ENCODE results near the gene TIMP2.

Gene TIMP2

DNA sequence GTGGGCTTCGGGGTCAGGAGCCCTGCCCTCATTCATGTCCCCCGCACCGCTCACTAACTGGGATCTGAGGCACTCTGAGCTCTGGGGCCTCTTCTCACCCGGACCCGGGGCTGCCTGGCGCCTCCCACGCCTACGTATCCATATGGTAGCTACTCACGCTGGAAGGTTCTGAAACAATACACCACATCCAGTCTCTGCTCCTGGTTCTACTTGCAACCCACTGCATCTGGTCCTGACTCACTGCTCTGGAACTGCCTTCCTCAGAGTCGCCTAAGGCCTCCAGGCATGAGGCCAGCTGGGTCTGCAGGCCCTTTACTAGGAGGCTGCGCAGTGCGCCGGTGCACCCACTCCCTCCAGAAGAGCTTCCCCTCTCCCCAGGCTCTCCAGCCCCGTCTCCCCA lies 102.6 kb downstream of the TIMP2 start:
- no peak overlapping the region for H3K27ac ChIP-seq
- no peak for TF ChIP-seq ZFX (IDR thresholded peaks at IDR 0.05)
- TF ChIP-seq, protein P1, sequence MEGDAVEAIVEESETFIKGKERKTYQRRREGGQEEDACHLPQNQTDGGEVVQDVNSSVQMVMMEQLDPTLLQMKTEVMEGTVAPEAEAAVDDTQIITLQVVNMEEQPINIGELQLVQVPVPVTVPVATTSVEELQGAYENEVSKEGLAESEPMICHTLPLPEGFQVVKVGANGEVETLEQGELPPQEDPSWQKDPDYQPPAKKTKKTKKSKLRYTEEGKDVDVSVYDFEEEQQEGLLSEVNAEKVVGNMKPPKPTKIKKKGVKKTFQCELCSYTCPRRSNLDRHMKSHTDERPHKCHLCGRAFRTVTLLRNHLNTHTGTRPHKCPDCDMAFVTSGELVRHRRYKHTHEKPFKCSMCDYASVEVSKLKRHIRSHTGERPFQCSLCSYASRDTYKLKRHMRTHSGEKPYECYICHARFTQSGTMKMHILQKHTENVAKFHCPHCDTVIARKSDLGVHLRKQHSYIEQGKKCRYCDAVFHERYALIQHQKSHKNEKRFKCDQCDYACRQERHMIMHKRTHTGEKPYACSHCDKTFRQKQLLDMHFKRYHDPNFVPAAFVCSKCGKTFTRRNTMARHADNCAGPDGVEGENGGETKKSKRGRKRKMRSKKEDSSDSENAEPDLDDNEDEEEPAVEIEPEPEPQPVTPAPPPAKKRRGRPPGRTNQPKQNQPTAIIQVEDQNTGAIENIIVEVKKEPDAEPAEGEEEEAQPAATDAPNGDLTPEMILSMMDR (conservative IDR thresholded peaks at IDR 0.05) = no peak

DNA sequence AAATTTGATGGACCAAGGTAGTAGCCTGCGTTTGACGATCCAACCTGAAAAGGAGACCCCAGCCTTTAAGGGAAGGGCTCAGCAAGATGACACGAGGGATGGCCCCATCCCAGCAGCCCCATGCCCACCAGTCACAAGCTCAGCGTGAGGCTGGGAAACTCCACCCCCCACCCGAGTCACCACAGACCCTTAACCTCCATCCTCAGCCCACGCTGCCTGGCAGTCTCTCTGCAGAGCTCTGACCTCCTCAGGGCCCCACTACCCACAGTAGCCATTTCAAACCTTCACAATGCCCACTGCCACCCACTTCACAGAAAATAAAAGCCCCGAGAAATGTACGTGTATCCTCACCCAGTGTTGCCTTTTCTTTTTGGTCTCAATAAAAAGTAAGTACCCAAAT lies 103.2 kb downstream of the TIMP2 start:
- H3K27ac ChIP-seq = no peak overlapping the region
- TF ChIP-seq, protein P1 (conservative IDR thresholded peaks at IDR 0.05) = no peak
- TF ChIP-seq ZFX (IDR thresholded peaks at IDR 0.05) = no peak

DNA sequence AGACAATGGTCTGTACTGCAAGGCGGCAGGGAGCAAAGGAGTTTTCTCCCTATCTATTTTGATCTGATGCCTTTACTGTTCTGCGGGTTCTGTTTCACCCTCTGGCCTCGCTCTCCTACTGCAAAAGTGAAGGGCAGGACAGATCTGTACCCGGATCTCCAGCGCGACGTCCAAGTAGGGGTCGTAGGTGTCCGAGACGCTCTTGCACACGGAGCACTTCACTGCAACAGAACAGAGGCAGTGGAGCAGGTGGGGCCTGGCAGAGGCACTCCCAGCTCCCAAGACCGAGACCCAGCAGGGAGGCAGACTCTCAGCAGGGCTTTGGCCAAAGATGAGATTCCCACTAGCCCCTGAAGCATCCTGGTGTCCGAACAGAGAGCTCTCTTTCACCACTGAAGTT lies 104.3 kb downstream of the TIMP2 start:
- no peak overlapping the region for H3K27ac ChIP-seq
- no peak for TF ChIP-seq ZFX (IDR thresholded peaks at IDR 0.05)
- TF ChIP-seq, protein P1 (conservative IDR thresholded peaks at IDR 0.05) = no peak

DNA sequence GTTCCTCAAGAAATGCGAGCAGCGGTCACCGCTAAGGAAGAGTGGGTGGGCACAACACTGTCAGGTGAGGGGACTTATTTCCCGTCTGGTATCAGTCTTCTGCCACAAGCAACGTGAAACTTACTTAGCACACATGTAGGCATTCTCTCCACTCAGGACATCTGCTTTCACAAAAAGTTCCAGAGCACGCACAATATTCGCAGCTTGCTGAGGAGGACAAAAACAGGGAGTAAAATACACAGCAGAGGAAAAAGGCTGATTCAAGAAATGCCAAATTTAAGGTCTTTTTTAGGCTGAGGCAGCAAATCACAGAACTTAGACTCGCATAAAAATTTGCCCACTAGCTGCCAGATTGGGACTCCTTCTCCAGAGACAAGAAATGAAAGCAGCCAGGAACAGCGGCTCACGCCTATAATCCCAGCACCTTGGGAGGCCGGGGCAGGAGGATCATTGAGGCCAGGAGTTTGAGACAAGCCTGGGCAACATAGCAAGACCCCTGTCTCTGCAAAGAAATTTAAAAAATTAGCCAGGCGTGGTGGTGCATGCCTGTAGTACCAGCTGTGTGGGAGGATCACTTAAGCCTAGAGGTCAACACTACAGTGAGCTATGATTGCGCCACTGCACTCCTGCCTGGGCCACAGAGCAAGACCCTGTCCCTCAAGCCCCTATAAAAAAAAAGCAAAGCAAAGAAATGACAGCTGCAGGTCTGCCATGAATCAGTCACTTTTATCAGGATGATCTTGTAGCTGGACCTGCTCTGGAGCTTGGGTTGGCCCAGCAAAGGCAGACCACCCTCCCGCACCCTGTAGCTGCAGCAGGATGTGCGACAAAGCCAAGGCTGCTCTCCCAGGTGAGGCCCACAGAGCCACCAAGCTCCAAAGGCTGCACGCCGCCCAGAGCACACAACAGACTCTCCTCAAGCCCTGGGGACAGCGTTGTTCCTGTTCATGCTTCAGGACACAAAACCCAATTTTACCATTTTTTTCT lies 105.1 kb downstream of the TIMP2 start:
- H3K27ac ChIP-seq = no peak overlapping the region
- TF ChIP-seq, protein P1 (conservative IDR thresholded peaks at IDR 0.05) = no peak
- TF ChIP-seq ZFX (IDR thresholded peaks at IDR 0.05) = no peak

DNA sequence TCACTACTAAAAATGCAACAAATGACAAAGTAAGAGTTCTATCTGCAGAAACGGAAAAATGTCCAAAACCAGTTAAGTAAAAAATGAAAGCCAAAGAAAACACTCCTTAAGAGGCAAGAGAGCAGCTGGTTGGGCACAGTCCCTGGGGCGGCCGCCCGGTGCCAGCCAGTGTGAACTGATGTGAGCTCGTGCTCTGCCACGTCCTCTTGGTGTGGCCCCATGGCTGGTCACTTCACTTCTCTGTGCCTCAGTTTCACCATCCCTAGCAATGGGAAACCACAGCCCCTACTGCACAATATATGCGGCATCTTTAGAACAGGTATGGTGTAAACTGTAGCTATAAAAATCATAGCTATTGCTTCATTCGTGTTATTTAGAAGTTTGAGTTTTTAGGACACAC lies 105.8 kb downstream of the TIMP2 start:
- H3K27ac ChIP-seq = no peak overlapping the region
- no peak for TF ChIP-seq ZFX (IDR thresholded peaks at IDR 0.05)
- TF ChIP-seq, protein P1 (conservative IDR thresholded peaks at IDR 0.05) = no peak

DNA sequence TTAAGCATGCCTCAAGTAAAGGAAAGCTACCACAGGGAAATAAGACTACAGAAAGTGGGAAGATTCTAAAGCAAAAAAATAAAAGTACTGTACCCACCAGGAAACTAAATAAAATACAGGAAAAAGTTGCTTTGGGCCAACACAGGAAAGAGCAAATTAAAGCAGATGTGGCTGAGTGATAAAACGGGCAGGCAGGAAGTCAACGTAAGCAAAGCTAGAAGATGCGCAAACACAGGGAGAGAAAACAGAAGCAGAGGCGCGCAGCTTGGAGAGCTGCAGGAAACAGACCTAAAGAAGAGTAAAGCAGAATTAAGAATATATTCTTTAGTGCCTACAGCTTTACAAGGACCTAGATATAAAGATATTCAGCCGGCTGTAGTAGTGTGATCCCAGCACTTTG lies 106.3 kb downstream of the TIMP2 start:
- no peak for TF ChIP-seq ZFX (IDR thresholded peaks at IDR 0.05)
- TF ChIP-seq, protein P1 (conservative IDR thresholded peaks at IDR 0.05) = no peak
- no peak overlapping the region for H3K27ac ChIP-seq

DNA sequence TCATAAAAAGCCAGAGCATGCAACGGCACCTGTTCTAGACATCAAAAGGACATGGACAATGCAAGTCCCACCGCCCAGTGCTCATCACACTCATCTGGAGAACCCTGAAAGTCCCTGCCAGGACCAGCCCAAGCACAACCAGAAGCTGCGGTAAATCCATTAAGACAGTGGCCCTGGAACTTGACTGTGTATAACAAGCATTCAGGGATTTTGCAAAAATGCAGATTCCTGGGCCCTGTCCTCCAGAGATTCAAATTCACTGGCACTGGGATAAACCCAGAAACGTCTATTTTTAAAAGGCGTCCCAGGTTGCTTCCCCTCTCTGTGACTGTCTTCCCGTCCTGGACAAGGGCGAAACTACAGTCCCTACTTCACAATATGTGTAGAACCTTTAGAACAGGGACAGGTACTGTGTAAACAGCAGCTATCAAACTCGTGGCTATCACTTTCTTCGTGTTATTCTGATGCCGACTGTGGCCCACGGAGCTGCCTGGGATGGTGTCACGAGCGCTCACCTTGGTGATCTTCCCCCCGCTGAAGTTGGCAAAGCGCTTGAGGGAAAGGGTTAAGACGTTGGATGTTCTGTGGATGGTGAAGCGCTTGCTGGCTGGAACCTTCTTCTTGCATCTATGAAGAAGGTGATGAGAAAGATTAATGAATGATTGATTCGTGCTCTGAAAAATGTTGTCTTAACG lies 106.9 kb downstream of the TIMP2 start:
- H3K27ac ChIP-seq = no peak overlapping the region
- no peak for TF ChIP-seq ZFX (IDR thresholded peaks at IDR 0.05)
- TF ChIP-seq, protein P1 (conservative IDR thresholded peaks at IDR 0.05) = no peak

All from C4-2B (cell line).